PC-9 (cell line): ENCODE measurements around the gene LACTB. TPM values are rescaled to one million over a fixed set of nuclear protein-coding genes. Genes with fewer than 3 reads are reported as not detected.

Experiments used
- BruUV-seq: library from RNA; stranded (reverse); fragments of 400-500 nt; replicated peaks from 2 replicates; lab custom pipeline; 2021; lab: Mats Ljungman, UMichigan
- CTCF ChIA-PET: fragments of 300-600 bp; sonication (Branson Sonifier 250); formaldehyde crosslinking; loops from one replicate; lab custom pipeline; 2022; ENCODE audit warnings: antibody characterized with exemption; lab: Charles Lee
- POLR2A ChIA-PET: fragments of 300-600 bp; sonication (Branson Sonifier 250); formaldehyde crosslinking; loops from one replicate; lab custom pipeline; 2022; ENCODE audit warnings: antibody characterized with exemption; ENCODE audit not compliant: unreplicated experiment; lab: Charles Lee
- DNase-seq, 2 experiments: peaks; one replicate each; pipeline versions ENCODE4 v3.0.0 to v3.0.0-alpha.2; 2015 to 2022; ENCODE audit warnings: mixed read lengths in 1 of 2
- H2AFZ ChIP-seq: fragments of 200-600 bp; sonication (generic); 2 replicates; pipeline ENCODE4 v1.8.1; 2017; ENCODE audit warnings: antibody characterized with exemption
- H3F3A ChIP-seq: fragments of 200-600 bp; sonication (generic); 2 replicates; pipeline ENCODE4 v1.8.1; 2017; ENCODE audit warnings: antibody characterized with exemption, mild to moderate bottlenecking, low read depth; ENCODE audit not compliant: insufficient read depth
- H3K27ac ChIP-seq: fragments of 200-600 bp; sonication (generic); 2 replicates; pipeline ENCODE4 v1.6.1; 2016; ENCODE audit warnings: mixed run types
- H3K27me3 ChIP-seq: fragments of 200-600 bp; sonication (generic); 2 replicates; pipeline ENCODE4 v1.6.1; 2016; ENCODE audit warnings: low read depth, mixed run types; ENCODE audit not compliant: insufficient read depth
- H3K36me3 ChIP-seq: fragments of 200-600 bp; sonication (generic); 2 replicates; pipeline ENCODE4 v1.6.1; 2016; ENCODE audit warnings: low read depth, mixed run types
- H3K4me1 ChIP-seq: fragments of 200-600 bp; sonication (generic); replicated peaks from 2 replicates; pipeline ENCODE4 v1.6.1; 2016; ENCODE audit warnings: mixed run types; ENCODE audit not compliant: insufficient read depth
- H3K4me2 ChIP-seq: fragments of 200-600 bp; sonication (generic); 2 replicates; pipeline ENCODE4 v1.6.1; 2017; ENCODE audit warnings: mixed run types
- H3K4me3 ChIP-seq: fragments of 200-600 bp; sonication (generic); 2 replicates; pipeline ENCODE4 v1.6.1; 2016; ENCODE audit warnings: mixed run types
- H3K79me2 ChIP-seq: fragments of 200-600 bp; sonication (generic); 2 replicates; pipeline ENCODE4 v1.6.1; 2017; ENCODE audit warnings: low read depth, mixed run types
- H3K9me2 ChIP-seq: fragments of 200-600 bp; sonication (generic); 2 replicates; pipeline ENCODE4 v1.8.1; 2017; ENCODE audit warnings: mild to moderate bottlenecking; ENCODE audit not compliant: insufficient read depth
- H3K9me3 ChIP-seq: fragments of 200-600 bp; sonication (generic); 2 replicates; pipeline ENCODE4 v1.8.1; 2016; ENCODE audit warnings: low read depth; ENCODE audit not compliant: insufficient read depth
- H4K20me1 ChIP-seq: fragments of 200-600 bp; sonication (generic); 2 replicates; pipeline ENCODE4 v1.8.1; 2017; ENCODE audit not compliant: insufficient read depth
- CTCF ChIP-seq: fragments of 200-600 bp; sonication (generic); conservative IDR thresholded peaks from 2 replicates; pipeline ENCODE4 v1.6.1; 2017; ENCODE audit warnings: mixed run types, antibody characterized with exemption, mild to moderate bottlenecking, moderate library complexity
- EZH2 ChIP-seq: fragments of 200-600 bp; sonication (generic); IDR thresholded peaks from 2 replicates; pipeline ENCODE4 v1.8.0; 2017; ENCODE audit warnings: antibody characterized with exemption, low read depth
- intact Hi-C: fragments of 100-400 bp; cut with micrococcal nuclease; formaldehyde crosslinking; loops from one replicate; pipeline ENCODE4 v1.10.0; 2022; ENCODE audit not compliant: unreplicated experiment
- total RNA-seq: library from RNA; stranded (reverse); gene quantifications from 2 replicates; pipeline ENCODE4 v1.2.3, GENCODE V29; 2021

The LACTB gene
- total RNA-seq, 1 experiment from 2014 or later, result 17.1 TPM

GRCh38 chr15:63178034-63178433, 56.4 kb downstream of the LACTB start:
- intact Hi-C loops, result no loop called here

GRCh38 chr15:63180746-63181145, 59.1 kb downstream of the LACTB start:
- POLR2A ChIA-PET, result no interaction called here
- TF ChIP-seq EZH2, result no peak
- H3K79me2 ChIP-seq, result no peaks in the 10 kb centered on the region
- CTCF ChIA-PET, result no interaction called here
- no peaks in the 10 kb centered on the region for H4K20me1 ChIP-seq
- H3K9me2 ChIP-seq, result no peaks in the 10 kb centered on the region
- H3K4me3 ChIP-seq, result no peak overlapping the region
- no peak overlapping the region for H3K4me2 ChIP-seq
- H2AFZ ChIP-seq, result no peak overlapping the region
- no peaks in the 10 kb centered on the region for H3K9me3 ChIP-seq
- H3K27ac ChIP-seq, result no peak overlapping the region
- no TSS peak for BruUV-seq
- intact Hi-C loops, result no loop called here
- no peak for DNase-seq
- no peaks in the 10 kb centered on the region for H3K27me3 ChIP-seq
- no peaks in the 10 kb centered on the region for H3F3A ChIP-seq
- peaks cover 5% of the 10 kb centered on the region for H3K4me1 ChIP-seq
- H3K36me3 ChIP-seq, result no peaks in the 10 kb centered on the region

More at GRCh38 chr15:63178034-63178433, 56.4 kb downstream of the LACTB start:
- Histone ChIP-seq H3K9me3 (no peaks in the 10 kb centered on the region), H2AFZ (no peak overlapping the region), H3K4me3 (no peak overlapping the region), H3K27me3 (no peaks in the 10 kb centered on the region), H3K9me2 (no peaks in the 10 kb centered on the region), H3K79me2 (no peaks in the 10 kb centered on the region), H3K36me3 (no peaks in the 10 kb centered on the region), H3K4me2 (no peak overlapping the region), H3F3A (no peaks in the 10 kb centered on the region), H3K4me1 (no peaks in the 10 kb centered on the region), H4K20me1 (no peaks in the 10 kb centered on the region), H3K27ac (no peak overlapping the region)
- TF ChIP-seq CTCF (no peak), EZH2 (no peak)
- POLR2A ChIA-PET, result no interaction called here
- DNase-seq, result no peak
- CTCF ChIA-PET, result no interaction called here
- BruUV-seq, result no TSS peak

- TF ChIP-seq CTCF, result no peak
- no peak for TF ChIP-seq EZH2
- Histone ChIP-seq H3K9me2 (no peaks in the 10 kb centered on the region), H3K9me3 (no peaks in the 10 kb centered on the region), H3K27me3 (no peaks in the 10 kb centered on the region), H3K79me2 (no peaks in the 10 kb centered on the region), H2AFZ (no peak overlapping the region), H3K4me2 (no peak overlapping the region), H3K4me1 (peaks cover 14% of the 10 kb centered on the region), H3K36me3 (no peaks in the 10 kb centered on the region), H3F3A (peaks cover 6% of the 10 kb centered on the region; the same call in 1 of the 2 replicates), H3K4me3 (no peak overlapping the region), H4K20me1 (no peaks in the 10 kb centered on the region), H3K27ac (no peak overlapping the region)
- intact Hi-C loops, result no loop called here
- ChIA-PET POLR2A (no interaction called here), CTCF (no interaction called here)
- BruUV-seq, result no TSS peak
- no peak for DNase-seq
Measured at GRCh38 chr15:63181648-63182047, 60.0 kb downstream of the LACTB start.

GRCh38 chr15:63185206-63185605, 63.5 kb downstream of the LACTB start:
- Histone ChIP-seq H3K9me3 (no peaks in the 10 kb centered on the region), H2AFZ (no peak overlapping the region), H3K27ac (no peak overlapping the region), H3K9me2 (no peaks in the 10 kb centered on the region), H3K4me2 (no peak overlapping the region), H4K20me1 (no peaks in the 10 kb centered on the region), H3K36me3 (no peaks in the 10 kb centered on the region), H3K4me1 (peaks cover 22% of the 10 kb centered on the region), H3K79me2 (peaks cover 3% of the 10 kb centered on the region; the same call in 1 of the 2 replicates), H3F3A (peaks cover 8% of the 10 kb centered on the region; the same call in 1 of the 2 replicates), H3K27me3 (no peaks in the 10 kb centered on the region), H3K4me3 (no peak overlapping the region)
- intact Hi-C loops, result no loop called here
- ChIA-PET CTCF (no interaction called here), POLR2A (no interaction called here)
- no TSS peak for BruUV-seq
- TF ChIP-seq CTCF (no peak), EZH2 (no peak)
- no peak for DNase-seq
